Measurements from ENCODE around the gene ORM2.
A peak's percentile ranks its signal among the peaks of the same experiment; 100 is the strongest.

ORM2 gene

DNA sequence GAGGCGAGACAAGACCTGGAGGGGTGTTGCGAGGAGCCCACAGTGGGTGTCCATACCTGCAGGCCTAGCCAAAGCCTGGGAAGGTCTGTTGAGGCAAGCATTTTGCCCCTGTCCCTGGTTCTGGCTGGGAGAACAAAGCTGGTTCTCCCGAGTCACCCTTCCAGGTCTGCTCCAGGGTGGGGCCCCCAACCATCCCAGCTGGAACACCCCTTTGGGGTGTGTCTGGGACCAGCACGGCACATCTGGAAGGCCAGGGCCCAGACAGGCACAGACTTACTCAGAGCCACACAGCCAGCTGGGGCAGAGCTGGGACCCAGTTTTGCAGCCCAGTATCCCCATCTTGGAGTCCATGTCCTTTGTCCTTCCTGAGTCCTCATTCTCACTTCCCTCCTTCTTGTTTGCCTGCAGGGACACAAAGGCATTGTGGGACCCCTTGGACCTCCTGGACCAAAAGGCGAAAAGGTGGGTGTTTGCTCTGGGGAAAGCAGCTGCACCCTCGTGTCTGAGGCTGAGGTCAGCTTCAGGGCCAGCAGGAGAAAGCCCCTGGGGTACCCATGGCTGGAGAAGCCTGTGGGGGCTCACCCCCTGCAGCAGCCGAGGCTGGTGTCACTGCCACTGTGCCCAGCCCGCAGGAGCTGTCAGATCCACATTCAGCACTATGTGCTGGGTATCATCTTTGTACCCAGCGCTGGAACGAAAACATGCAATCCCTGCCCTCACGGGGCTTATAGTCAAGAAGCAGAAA lies 45.2 kb upstream of the ORM2 start:
- H3K4me3 ChIP-seq (replicated peaks; ENCODE audit: low read depth, low read length) = no peak overlapping the region
- DNase-seq (ENCODE audit: extremely low read depth, low read depth) = no peak
- TF ChIP-seq, protein P1, sequence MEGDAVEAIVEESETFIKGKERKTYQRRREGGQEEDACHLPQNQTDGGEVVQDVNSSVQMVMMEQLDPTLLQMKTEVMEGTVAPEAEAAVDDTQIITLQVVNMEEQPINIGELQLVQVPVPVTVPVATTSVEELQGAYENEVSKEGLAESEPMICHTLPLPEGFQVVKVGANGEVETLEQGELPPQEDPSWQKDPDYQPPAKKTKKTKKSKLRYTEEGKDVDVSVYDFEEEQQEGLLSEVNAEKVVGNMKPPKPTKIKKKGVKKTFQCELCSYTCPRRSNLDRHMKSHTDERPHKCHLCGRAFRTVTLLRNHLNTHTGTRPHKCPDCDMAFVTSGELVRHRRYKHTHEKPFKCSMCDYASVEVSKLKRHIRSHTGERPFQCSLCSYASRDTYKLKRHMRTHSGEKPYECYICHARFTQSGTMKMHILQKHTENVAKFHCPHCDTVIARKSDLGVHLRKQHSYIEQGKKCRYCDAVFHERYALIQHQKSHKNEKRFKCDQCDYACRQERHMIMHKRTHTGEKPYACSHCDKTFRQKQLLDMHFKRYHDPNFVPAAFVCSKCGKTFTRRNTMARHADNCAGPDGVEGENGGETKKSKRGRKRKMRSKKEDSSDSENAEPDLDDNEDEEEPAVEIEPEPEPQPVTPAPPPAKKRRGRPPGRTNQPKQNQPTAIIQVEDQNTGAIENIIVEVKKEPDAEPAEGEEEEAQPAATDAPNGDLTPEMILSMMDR (IDR thresholded peaks at IDR 0.05; ENCODE audit: low read depth, low read length, missing control alignments) = no peak

DNA sequence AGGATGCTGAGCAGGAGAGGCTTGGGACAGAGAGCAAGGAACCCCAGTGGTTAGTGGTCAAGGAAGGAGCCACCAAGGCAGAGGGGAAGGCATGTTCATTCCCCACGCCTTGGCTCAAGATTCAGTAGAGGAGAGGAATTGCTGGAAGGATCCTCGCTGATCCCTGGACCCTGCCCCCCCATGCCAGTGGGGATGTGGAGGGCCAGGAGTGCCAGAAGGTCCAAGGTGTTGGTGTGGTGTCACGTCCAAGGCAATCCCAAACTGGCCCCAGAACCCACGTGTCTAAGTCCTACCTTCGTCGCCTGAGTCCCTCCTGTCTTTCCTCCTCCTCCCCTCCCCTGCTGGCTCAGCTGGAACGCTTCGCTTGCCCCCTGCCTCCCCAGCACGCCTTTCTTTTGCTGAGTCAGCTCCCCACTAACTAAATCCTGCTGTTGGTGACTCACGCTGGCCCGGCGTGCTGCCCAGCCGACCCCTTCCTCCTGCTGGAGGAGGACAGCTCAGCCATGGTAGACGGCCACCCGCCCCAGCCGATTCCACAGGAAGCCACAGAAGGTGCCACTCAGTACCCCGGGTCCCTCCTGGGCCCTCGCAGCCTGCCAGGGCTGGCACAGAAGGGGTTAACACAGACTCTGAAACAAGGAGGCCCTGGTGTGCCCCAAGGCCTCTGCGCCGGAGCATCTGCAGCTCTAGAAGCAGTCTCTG lies 44.4 kb upstream of the ORM2 start:
- peak; percentile 87 for DNase-seq (ENCODE audit: extremely low read depth, low read depth)
- no peak overlapping the region for H3K4me3 ChIP-seq (replicated peaks; ENCODE audit: low read depth, low read length)
- TF ChIP-seq, protein P1 (IDR thresholded peaks at IDR 0.05; ENCODE audit: low read depth, low read length, missing control alignments) = no peak

DNA sequence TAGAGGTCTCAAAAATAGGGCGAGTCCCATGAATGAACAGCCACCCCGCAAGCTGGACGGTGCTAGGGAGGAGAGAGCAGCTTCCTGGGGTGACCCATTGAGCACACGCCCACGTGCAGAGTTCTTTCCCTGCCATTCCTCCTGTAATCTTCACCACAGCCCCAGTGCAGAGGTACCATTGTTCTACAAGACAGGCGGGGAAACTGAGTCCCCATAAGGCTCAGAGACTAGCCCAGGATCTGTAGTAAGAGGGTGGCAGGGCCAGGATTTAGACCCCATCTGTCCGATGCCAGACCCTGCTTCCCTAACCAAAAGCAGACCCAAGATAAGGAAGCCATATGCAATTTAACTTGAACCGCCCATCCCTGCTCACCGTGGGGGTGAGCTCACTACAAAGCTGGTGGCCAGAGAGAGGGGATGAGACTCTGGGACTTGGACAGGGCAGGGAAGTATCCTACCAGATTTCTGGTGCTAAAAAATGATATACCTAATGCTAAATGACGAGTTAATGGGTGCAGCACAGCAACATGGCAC lies 43.5 kb upstream of the ORM2 start:
- DNase-seq (ENCODE audit: extremely low read depth, low read depth) = no peak
- TF ChIP-seq, protein P1 (IDR thresholded peaks at IDR 0.05; ENCODE audit: low read depth, low read length, missing control alignments) = no peak
- no peak overlapping the region for H3K4me3 ChIP-seq (replicated peaks; ENCODE audit: low read depth, low read length)

DNA sequence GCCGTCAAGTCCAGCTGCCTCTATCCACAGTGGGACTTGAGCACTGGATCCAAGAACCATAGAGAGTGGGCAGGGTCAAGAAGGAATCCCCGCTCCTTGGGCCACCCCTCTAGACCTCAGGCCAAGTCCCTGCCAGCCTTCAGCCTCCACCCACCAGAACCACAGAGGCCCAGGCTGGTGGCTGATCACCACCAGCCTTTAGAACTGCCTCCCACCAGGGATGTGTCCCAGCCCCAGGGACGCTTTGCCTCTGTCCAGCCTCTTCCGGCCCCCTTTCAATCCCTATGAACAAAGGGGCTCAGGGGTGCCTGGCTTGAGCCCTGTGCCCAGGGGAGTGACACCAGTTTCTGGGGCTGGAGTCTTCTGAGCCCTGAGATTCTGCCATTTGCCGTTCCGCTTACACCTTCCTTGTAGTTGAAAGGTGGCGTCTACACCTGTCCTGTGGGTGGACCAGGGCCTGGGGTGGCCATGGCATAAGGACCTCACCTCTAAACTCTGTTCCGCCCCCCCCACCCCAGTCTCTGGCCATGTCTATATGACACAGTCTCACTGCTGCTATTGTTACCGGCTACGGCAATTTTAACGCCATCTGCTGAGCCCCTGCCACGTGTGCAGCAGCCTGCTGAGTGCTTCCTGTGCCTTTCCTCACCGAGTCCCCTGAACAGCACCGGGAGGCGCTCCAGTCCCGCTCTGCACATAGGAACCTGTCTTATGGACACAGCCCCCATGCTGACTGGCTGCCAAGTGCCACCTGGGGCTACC lies 42.5 kb upstream of the ORM2 start:
- DNase-seq (ENCODE audit: extremely low read depth, low read depth) = no peak
- TF ChIP-seq, protein P1 (IDR thresholded peaks at IDR 0.05; ENCODE audit: low read depth, low read length, missing control alignments) = no peak
- no peak overlapping the region for H3K4me3 ChIP-seq (replicated peaks; ENCODE audit: low read depth, low read length)

DNA sequence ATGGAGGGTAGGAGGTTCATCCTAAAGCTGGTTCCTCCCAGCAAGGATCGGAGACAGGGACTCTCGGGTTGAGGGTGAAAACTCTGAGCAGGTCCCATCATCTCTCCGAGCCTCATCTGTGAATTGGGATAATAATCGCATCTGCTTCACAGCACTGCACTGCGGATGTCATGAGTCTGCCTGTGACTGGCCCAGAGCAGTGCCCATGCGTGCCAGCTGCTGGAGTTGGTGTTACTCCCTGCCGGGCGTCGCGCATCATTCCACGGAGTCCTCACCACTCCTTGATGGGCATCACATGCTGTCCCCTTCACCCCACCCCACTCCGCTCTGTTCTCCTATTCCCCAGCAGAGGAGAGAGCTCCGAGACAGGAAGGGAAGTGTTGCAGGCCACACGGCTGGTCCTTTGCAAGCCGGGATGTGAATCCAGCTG lies 41.9 kb upstream of the ORM2 start:
- no peak for DNase-seq (ENCODE audit: extremely low read depth, low read depth)
- H3K4me3 ChIP-seq (replicated peaks; ENCODE audit: low read depth, low read length) = no peak overlapping the region
- TF ChIP-seq, protein P1 (IDR thresholded peaks at IDR 0.05; ENCODE audit: low read depth, low read length, missing control alignments) = no peak

DNA sequence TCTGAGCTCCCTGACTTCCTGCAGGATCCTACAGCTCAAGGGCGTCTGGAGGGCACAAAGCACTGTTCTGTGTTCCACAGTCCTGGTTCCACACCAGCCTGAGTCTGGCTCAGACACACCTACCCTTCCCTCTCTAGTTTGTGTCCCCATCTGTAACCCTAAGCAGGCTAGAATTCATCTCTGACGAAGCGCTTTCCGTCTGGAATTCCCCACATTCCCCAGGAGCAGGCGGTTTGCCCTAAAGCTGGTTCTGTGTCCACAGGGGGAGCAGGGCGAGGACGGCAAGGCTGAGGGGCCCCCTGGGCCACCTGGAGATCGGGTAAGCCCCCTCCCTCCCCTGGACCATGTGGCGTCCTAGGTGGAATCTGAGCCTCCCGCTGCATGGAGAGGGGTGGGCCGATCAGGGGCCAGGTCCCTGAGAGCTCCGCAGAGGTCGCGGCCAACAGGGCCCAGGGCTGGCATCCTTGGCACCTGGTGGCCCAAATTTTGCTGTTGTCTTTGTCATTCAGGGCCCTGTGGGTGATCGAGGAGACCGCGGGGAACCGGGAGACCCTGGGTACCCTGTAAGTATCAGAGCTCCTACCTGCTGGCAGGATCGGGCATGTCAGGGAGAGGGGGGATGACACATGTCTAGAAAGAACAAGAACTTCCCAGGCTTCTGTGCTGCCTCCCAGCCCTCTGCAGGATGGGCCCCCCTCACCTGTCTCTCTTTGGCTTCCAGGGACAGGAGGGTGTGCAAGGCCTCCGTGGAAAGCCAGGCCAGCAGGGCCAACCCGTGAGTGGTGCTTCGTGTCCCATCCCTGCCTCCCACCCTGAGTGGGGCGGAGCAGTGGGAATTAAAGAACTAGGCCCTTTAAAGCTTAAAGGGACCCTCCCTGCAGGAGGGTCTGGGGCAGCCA lies 41.2 kb upstream of the ORM2 start:
- no peak overlapping the region for H3K4me3 ChIP-seq (replicated peaks; ENCODE audit: low read depth, low read length)
- TF ChIP-seq, protein P1 (IDR thresholded peaks at IDR 0.05; ENCODE audit: low read depth, low read length, missing control alignments) = no peak
- DNase-seq (ENCODE audit: extremely low read depth, low read depth) = no peak

All from HFF-Myc (cell line).